Vagina (tissue), 2 donors: ENCODE results near the gene CELA2B. TPM values are rescaled to one million over a fixed set of nuclear protein-coding genes. Genes with fewer than 3 reads are reported as not detected.

ENCODE experiments used
- DNase-seq, 2 donors: peaks; one replicate each; pipeline ENCODE4 v3.0.0-alpha.2; 2017; ENCODE audit errors: extremely low spot score in 2 of 2
- H3K27ac ChIP-seq: fragments of 200-600 bp; sonication (generic); one replicate; pipeline ENCODE4 v1.5.1; 2019
- H3K27me3 ChIP-seq: fragments of 200-600 bp; sonication (generic); one replicate; pipeline ENCODE4 v1.5.1; 2019
- H3K36me3 ChIP-seq, 2 donors: fragments of 200-600 bp; sonication (generic); one replicate each; pipeline ENCODE4 v1.5.1; 2017 to 2019
- H3K4me1 ChIP-seq: fragments of 200-600 bp; sonication (generic); one replicate; pipeline ENCODE4 v1.5.1; 2019
- H3K4me3 ChIP-seq, 2 donors: fragments of 200-600 bp; sonication (generic); 1 replicate in 1 of 2; 2 replicates in 1 of 2; pipeline ENCODE4 v1.5.1; 2016 to 2019
- H3K9me3 ChIP-seq: fragments of 200-600 bp; sonication (generic); one replicate; pipeline ENCODE4 v1.5.1; 2019
- POLR2A ChIP-seq, 2 donors: fragments of 450-650 bp; IDR thresholded peaks; one replicate each; pipeline ENCODE4 v1.6.1; 2017; ENCODE audit warnings: antibody characterized with exemption in 2 of 2, mild to moderate bottlenecking in 2 of 2, moderate library complexity in 2 of 2
- POLR2AphosphoS5 ChIP-seq, 2 donors: sonication (generic); formaldehyde crosslinking; IDR thresholded peaks; one replicate each; pipeline ENCODE4 v1.9.0; 2017; ENCODE audit warnings: antibody characterized with exemption in 2 of 2, mild to moderate bottlenecking in 2 of 2, low read depth in 1 of 2; ENCODE audit not compliant: insufficient read depth in 1 of 2
- intact Hi-C: fragments of 100-400 bp; cut with DNase I; formaldehyde crosslinking; loops from one replicate; pipeline ENCODE4 v1.15.1; 2023
- total RNA-seq: library from RNA; depleted of rRNA; stranded (reverse); fragments of >200 nt; gene quantifications from one replicate; pipeline ENCODE4 v1.2.3, GENCODE V29; 2016
- TF ChIP-seq, protein P1 (sequence below), 3 experiments: fragments of 450-650 bp in 2 of 3; fragments of 200-600 bp in 1 of 3; sonication (generic) in 1 of 3; IDR thresholded peaks; one replicate each; pipeline ENCODE4 v1.5.1; 2017 to 2019; ENCODE audit warnings: antibody characterized with exemption in 3 of 3, mild to moderate bottlenecking in 2 of 3, moderate library complexity in 2 of 3

Gene CELA2B
- total RNA-seq, 1 donor from 2014 or later, result not detected

DNA sequence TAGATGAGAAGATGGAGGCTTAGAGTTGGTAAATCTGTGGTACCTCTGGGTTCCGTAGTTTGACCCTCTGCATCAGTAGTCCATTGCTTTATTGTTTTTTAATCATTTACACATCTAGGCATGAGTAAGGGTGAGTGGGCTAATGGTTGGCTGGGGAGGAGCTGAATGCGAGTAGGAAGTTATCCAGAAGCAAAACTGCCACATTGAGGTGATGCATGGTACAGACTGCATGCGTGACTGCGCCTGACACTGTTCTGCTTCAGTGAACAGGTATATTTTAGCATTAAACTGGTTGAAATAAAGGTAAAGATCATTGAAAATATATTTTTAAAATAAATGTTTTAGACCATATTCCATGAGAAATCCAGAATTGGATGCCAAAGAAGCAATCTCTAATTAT lies 55.1 kb downstream of the CELA2B start:
- H3K4me1 ChIP-seq, result peaks cover 16% of the 10 kb centered on the region

DNA sequence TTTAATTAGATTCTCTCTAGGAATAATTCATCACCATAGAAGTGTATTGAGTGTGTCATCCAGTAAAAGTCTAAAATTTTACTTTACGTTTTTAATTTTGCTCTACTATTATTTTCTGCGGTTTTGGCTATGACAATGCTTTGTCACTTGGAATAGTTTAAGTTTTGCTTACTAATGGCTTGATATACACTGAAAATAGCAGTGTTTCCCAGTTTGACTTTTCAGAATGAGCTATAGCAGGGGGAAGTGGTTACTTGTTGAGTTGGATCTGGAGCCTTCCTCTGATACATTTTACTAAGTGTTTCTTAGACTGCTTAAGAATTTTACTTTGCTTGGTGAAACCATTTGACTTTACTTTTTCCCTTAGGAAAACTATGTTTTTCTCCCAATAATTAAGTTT lies 55.8 kb downstream of the CELA2B start:
- DNase-seq, result no peak
- H3K27me3 ChIP-seq, result no peaks in the 10 kb centered on the region
- H3K9me3 ChIP-seq, result no peaks in the 10 kb centered on the region
- no peak overlapping the region for H3K27ac ChIP-seq
- TF ChIP-seq, protein P1, sequence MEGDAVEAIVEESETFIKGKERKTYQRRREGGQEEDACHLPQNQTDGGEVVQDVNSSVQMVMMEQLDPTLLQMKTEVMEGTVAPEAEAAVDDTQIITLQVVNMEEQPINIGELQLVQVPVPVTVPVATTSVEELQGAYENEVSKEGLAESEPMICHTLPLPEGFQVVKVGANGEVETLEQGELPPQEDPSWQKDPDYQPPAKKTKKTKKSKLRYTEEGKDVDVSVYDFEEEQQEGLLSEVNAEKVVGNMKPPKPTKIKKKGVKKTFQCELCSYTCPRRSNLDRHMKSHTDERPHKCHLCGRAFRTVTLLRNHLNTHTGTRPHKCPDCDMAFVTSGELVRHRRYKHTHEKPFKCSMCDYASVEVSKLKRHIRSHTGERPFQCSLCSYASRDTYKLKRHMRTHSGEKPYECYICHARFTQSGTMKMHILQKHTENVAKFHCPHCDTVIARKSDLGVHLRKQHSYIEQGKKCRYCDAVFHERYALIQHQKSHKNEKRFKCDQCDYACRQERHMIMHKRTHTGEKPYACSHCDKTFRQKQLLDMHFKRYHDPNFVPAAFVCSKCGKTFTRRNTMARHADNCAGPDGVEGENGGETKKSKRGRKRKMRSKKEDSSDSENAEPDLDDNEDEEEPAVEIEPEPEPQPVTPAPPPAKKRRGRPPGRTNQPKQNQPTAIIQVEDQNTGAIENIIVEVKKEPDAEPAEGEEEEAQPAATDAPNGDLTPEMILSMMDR (IDR thresholded peaks at IDR 0.05), result no peak
- no peak for TF ChIP-seq POLR2A (IDR thresholded peaks at IDR 0.05)
- TF ChIP-seq POLR2AphosphoS5 (IDR thresholded peaks at IDR 0.05; ENCODE audit: insufficient read depth in 1 of 2, low read depth in 1 of 2), result no peak
- no peak overlapping the region for H3K4me3 ChIP-seq
- peaks cover 14% of the 10 kb centered on the region for H3K4me1 ChIP-seq
- intact Hi-C loops, result no loop called here
- peaks cover 0 to 29% of the 10 kb centered on the region in 2 donors for H3K36me3 ChIP-seq

More for the DNA sequence above, 55.1 kb downstream of the CELA2B start:
- no peaks in the 10 kb centered on the region for H3K27me3 ChIP-seq
- no peaks in the 10 kb centered on the region for H3K9me3 ChIP-seq
- no peak overlapping the region for H3K27ac ChIP-seq
- TF ChIP-seq POLR2A (IDR thresholded peaks at IDR 0.05) (no peak), POLR2AphosphoS5 (IDR thresholded peaks at IDR 0.05; ENCODE audit: insufficient read depth in 1 of 2, low read depth in 1 of 2) (no peak)
- TF ChIP-seq, protein P1 (IDR thresholded peaks at IDR 0.05), result no peak
- intact Hi-C loops, result no loop called here
- H3K4me3 ChIP-seq, result no peak overlapping the region
- no peak for DNase-seq
- H3K36me3 ChIP-seq, result peaks cover 0 to 23% of the 10 kb centered on the region in 2 donors

DNA sequence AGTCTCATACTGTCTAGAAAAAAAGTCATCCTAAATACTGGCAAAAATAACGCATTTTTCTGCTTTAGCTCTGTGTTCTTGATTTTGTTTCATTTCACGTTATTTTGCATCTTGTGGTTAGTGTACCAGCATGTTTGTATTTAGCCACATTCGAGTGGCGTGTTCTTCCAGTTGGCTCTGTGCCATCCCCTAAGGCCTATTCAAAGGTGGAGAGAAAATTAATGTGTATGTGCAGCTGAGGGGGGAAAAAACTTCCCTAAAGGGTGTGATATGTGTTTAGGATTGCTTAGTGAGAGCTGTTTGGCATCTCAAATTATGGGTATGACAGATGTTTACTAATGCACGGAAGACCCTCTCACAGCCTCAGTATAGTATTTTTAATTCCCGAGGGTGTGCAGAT lies 62.9 kb downstream of the CELA2B start:
- H3K27me3 ChIP-seq, result no peaks in the 10 kb centered on the region
- H3K27ac ChIP-seq, result no peak overlapping the region
- DNase-seq, result no peak
- no peaks in the 10 kb centered on the region for H3K4me1 ChIP-seq
- intact Hi-C loops, result no loop called here
- no peaks in the 10 kb centered on the region for H3K9me3 ChIP-seq
- H3K36me3 ChIP-seq, result peaks cover 0 to 59% of the 10 kb centered on the region in 2 donors
- no peak for TF ChIP-seq POLR2A (IDR thresholded peaks at IDR 0.05)
- TF ChIP-seq, protein P1 (IDR thresholded peaks at IDR 0.05), result no peak
- TF ChIP-seq POLR2AphosphoS5 (IDR thresholded peaks at IDR 0.05; ENCODE audit: insufficient read depth in 1 of 2, low read depth in 1 of 2), result no peak
- no peak overlapping the region for H3K4me3 ChIP-seq

DNA sequence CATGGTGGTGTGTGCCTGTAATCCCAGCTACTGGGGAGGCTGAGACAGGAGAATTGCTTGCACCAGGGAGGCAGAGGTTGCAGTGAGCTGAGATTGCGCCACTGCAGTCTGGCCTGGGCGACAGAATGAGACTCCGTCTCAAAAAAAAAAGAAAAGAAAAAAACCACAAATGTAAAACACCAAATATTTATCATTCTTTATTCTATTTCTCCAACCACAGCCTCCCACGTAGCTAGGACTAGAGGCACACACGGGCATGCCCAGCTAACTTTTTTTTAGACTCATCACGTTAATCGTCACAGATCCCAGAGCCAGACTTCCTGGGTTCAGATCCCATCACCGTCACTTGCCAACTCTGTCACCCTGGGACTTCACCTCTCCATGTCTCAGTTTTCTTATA lies 64.3 kb downstream of the CELA2B start:
- no peak overlapping the region for H3K27ac ChIP-seq
- intact Hi-C loops, result no loop called here
- DNase-seq, result no peak
- no peaks in the 10 kb centered on the region for H3K4me1 ChIP-seq
- no peaks in the 10 kb centered on the region for H3K9me3 ChIP-seq
- peaks cover 0 to 62% of the 10 kb centered on the region in 2 donors for H3K36me3 ChIP-seq
- no peak for TF ChIP-seq POLR2AphosphoS5 (IDR thresholded peaks at IDR 0.05; ENCODE audit: insufficient read depth in 1 of 2, low read depth in 1 of 2)
- no peak for TF ChIP-seq POLR2A (IDR thresholded peaks at IDR 0.05)
- TF ChIP-seq, protein P1 (IDR thresholded peaks at IDR 0.05), result no peak
- no peak overlapping the region for H3K4me3 ChIP-seq
- no peaks in the 10 kb centered on the region for H3K27me3 ChIP-seq

Other genes with a start within 250 kb of the CELA2B start
- gene FHAD1, start 228.9 kb upstream of the CELA2B start, total RNA-seq, result not detected
- 57.2 TPM for gene EFHD2, start 66.2 kb upstream of the CELA2B start, total RNA-seq
- gene CTRC, start 37.7 kb upstream of the CELA2B start, total RNA-seq, result not detected
- gene CELA2A, start 19.4 kb upstream of the CELA2B start, total RNA-seq, result not detected
- 22.1 TPM for gene CASP9, start 48.1 kb downstream of the CELA2B start, total RNA-seq
- 29.5 TPM for gene DNAJC16, start 50.7 kb downstream of the CELA2B start, total RNA-seq
- gene AGMAT, start 108.9 kb downstream of the CELA2B start, total RNA-seq, result 1.5 TPM
- gene DDI2, start 141.4 kb downstream of the CELA2B start, total RNA-seq, result 59.2 TPM
- gene PLEKHM2, start 208.2 kb downstream of the CELA2B start, total RNA-seq, result 56.2 TPM